Measurements from ENCODE around the gene RPA3. TPM values are rescaled to one million over a fixed set of nuclear protein-coding genes. Genes with fewer than 3 reads are reported as not detected.

Gene RPA3
- polyA plus RNA-seq, 1 donor (not counting 4 experiments of a cell fraction or from before 2014, with no cell fraction given), result 51.1 TPM

GRCh38 chr7:7737674-7738073, 19.3 kb upstream of the RPA3 start:
- DNase-seq (ENCODE audit: low read depth, low spot score), result no peak
- Histone ChIP-seq H3K9me3 (ENCODE audit: control insufficient read depth, low read depth, low read length) (no peaks in the 10 kb centered on the region), H3K27ac (ENCODE audit: control insufficient read depth, insufficient read depth, low read length) (no peak overlapping the region), H4K20me1 (ENCODE audit: control insufficient read depth, extremely low read depth, insufficient read depth, low read length) (no peaks in the 10 kb centered on the region), H3K4me2 (ENCODE audit: control insufficient read depth, extremely low read depth, insufficient read depth, low read depth, low read length) (no peak overlapping the region), H2AFZ (ENCODE audit: control insufficient read depth, low read length) (no peak overlapping the region), H3K79me2 (ENCODE audit: control insufficient read depth, insufficient read depth, low read length) (no peaks in the 10 kb centered on the region), H3K36me3 (ENCODE audit: control insufficient read depth in 2 of 2, extremely low read depth in 1 of 2, insufficient read depth in 2 of 2, low read length in 2 of 2) (no peaks in the 10 kb centered on the region), H3K27me3 (ENCODE audit: control insufficient read depth, extremely low read depth, insufficient read depth, low read length) (no peaks in the 10 kb centered on the region), H3K4me1 (ENCODE audit: control insufficient read depth, extremely low read depth, insufficient read depth, low read length) (no peaks in the 10 kb centered on the region), H3K4me3 (ENCODE audit: control insufficient read depth in 2 of 3, extremely low read depth in 1 of 3, insufficient read depth in 2 of 3, low read depth in 1 of 3, low read length in 3 of 3) (no peak overlapping the region), H3K9ac (ENCODE audit: control insufficient read depth, extremely low read depth, insufficient read depth, low read length) (no peak overlapping the region), H3K9me1 (ENCODE audit: control insufficient read depth, extremely low read depth, insufficient read depth, low read length) (no peaks in the 10 kb centered on the region)
- FAIRE-seq, result no peak
- dilution Hi-C loops (cut with MboI; ENCODE audit: extremely low pct_ligation_motif_present, low sequenced_read_pairs), result no loop called here
- TF ChIP-seq EZH2 (IDR thresholded peaks at IDR 0.05; ENCODE audit: low read length) (no peak), CTCF (optimal IDR thresholded peaks at IDR 0.05 in 1 of 3, IDR thresholded peaks at IDR 0.05 in 1 of 3, conservative IDR thresholded peaks at IDR 0.05 in 1 of 3; ENCODE audit: extremely low read depth in 1 of 3, insufficient read depth in 2 of 3, low read length in 3 of 3) (no peak)

GRCh38 chr7:7736671-7737070, 18.3 kb upstream of the RPA3 start:
- no peaks in the 10 kb centered on the region for H4K20me1 ChIP-seq (ENCODE audit: control insufficient read depth, extremely low read depth, insufficient read depth, low read length)
- FAIRE-seq, result no peak
- H3K4me2 ChIP-seq (ENCODE audit: control insufficient read depth, extremely low read depth, insufficient read depth, low read depth, low read length), result no peak overlapping the region
- H3K9ac ChIP-seq (ENCODE audit: control insufficient read depth, extremely low read depth, insufficient read depth, low read length), result no peak overlapping the region
- no peaks in the 10 kb centered on the region for H3K4me1 ChIP-seq (ENCODE audit: control insufficient read depth, extremely low read depth, insufficient read depth, low read length)
- H3K4me3 ChIP-seq (ENCODE audit: control insufficient read depth in 2 of 3, extremely low read depth in 1 of 3, insufficient read depth in 2 of 3, low read depth in 1 of 3, low read length in 3 of 3), result no peak overlapping the region
- TF ChIP-seq CTCF (optimal IDR thresholded peaks at IDR 0.05 in 1 of 3, IDR thresholded peaks at IDR 0.05 in 1 of 3, conservative IDR thresholded peaks at IDR 0.05 in 1 of 3; ENCODE audit: extremely low read depth in 1 of 3, insufficient read depth in 2 of 3, low read length in 3 of 3) (no peak), EZH2 (IDR thresholded peaks at IDR 0.05; ENCODE audit: low read length) (no peak)
- no peaks in the 10 kb centered on the region for H3K27me3 ChIP-seq (ENCODE audit: control insufficient read depth, extremely low read depth, insufficient read depth, low read length)
- no peak overlapping the region for H3K27ac ChIP-seq (ENCODE audit: control insufficient read depth, insufficient read depth, low read length)
- H3K36me3 ChIP-seq (ENCODE audit: control insufficient read depth in 2 of 2, extremely low read depth in 1 of 2, insufficient read depth in 2 of 2, low read length in 2 of 2), result no peaks in the 10 kb centered on the region
- H3K9me3 ChIP-seq (ENCODE audit: control insufficient read depth, low read depth, low read length), result no peaks in the 10 kb centered on the region
- H2AFZ ChIP-seq (ENCODE audit: control insufficient read depth, low read length), result no peak overlapping the region
- no peaks in the 10 kb centered on the region for H3K79me2 ChIP-seq (ENCODE audit: control insufficient read depth, insufficient read depth, low read length)
- DNase-seq (ENCODE audit: low read depth, low spot score), result no peak
- no peaks in the 10 kb centered on the region for H3K9me1 ChIP-seq (ENCODE audit: control insufficient read depth, extremely low read depth, insufficient read depth, low read length)
- dilution Hi-C loops (cut with MboI; ENCODE audit: extremely low pct_ligation_motif_present, low sequenced_read_pairs), result no loop called here
